SKM-1 (cell line): ENCODE data around the gene TTC17.
"Not testable (repeated sequence)": the region's sequence is repeated elsewhere in the genome, so short reads cannot be mapped to it uniquely, and the experiment has no call there.

ENCODE experiments used
- DNase-seq: peaks from one replicate; lab custom pipeline; 2025; ENCODE audit not compliant: unreplicated experiment; lab: John Stamatoyannopoulos, UW

Gene TTC17

GRCh38 chr11:43447151-43447550 is 88.4 kb downstream of the TTC17 start:
- no peak for DNase-seq

GRCh38 chr11:43458486-43458885 is 99.8 kb downstream of the TTC17 start:
- DNase-seq: no peak

GRCh38 chr11:43459246-43459645 is 100.5 kb downstream of the TTC17 start:
- no peak for DNase-seq

DNA sequence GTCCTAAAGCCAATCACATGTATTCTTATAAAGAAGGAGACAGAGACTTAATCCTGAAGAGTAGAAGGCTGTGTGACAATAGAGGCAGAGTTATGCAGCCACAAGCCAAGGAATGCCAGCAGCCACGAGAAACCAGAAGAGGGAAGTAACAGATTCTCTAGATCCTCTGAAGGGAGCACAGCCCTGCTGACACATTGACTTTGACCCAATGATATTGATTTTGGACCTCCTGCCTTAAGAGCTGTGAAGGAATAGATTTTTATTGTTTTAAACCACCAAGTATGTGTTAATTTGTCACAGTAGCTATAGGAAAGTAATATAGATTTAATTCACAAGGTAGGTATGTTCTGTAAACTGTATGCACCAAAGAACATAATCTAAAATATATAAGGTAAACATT is 103.6 kb downstream of the TTC17 start:
- DNase-seq: no peak

GRCh38 chr11:43467958-43468357 is 109.2 kb downstream of the TTC17 start:
- no peak for DNase-seq

DNA sequence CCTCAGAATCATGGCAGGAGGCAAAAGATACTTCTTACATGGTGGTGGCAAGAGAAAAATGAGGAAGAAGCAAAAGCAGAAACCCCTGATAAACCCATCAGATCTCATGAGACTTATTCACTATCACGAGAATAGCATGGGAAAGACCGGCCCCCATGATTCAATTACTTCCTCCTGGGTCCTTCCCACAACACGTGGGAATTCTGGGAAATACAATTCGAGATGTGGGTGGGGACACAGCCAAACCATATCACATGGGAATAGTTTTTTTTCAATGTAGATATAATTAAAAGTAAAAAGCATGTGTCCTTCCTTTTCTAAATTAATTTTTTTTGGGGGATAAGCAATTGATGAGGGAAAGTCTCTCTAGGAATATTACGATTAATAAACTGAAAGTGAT is 118.8 kb downstream of the TTC17 start:
- not testable (repeated sequence) for DNase-seq

DNA sequence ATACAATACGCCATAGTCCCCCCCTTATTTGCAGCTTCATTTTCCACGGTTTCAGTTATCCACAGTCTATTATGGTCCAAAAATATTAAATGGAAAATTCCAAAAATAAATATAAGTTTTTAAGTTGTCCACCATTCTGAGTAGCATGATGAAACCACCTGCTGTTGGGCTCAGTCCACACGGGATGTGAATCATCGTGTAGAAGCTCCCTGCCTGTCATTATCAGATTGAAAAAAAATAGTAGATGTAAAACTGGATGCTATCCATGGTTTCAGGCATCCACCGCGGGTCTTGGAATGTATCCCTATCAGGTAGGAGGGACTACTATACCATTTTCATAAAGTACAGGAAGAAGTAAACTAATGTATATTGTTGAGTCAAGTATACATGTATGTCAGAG is 127.4 kb downstream of the TTC17 start:
- DNase-seq: no peak

GRCh38 chr11:43489869-43490465 is 131.2 kb downstream of the TTC17 start:
- DNase-seq: no peak

GRCh38 chr11:43492701-43493100 is 134.0 kb downstream of the TTC17 start:
- no peak for DNase-seq

DNA sequence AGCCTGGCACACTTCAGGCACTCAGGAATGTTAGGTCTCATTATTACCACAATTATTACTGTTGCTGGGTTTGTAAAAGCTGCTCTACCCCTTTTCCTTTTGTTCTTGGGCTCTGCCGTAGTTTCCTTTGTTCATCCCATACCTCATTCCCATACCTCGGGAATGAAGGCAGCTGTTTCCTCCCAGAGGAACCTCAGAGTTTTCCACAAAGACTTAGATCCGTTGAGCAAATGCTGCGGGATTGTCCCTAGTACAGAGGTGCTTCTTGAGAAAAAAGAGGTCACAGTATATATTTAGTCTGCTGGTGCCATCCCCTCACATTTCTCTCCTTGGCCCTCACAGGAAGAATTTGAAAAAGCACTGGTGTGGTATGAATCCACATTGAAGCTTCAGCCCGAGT is 134.7 kb downstream of the TTC17 start:
- DNase-seq: no peak

- DNase-seq: no peak
Observed at GRCh38 chr11:43497144-43497543, 138.4 kb downstream of the TTC17 start.

DNA sequence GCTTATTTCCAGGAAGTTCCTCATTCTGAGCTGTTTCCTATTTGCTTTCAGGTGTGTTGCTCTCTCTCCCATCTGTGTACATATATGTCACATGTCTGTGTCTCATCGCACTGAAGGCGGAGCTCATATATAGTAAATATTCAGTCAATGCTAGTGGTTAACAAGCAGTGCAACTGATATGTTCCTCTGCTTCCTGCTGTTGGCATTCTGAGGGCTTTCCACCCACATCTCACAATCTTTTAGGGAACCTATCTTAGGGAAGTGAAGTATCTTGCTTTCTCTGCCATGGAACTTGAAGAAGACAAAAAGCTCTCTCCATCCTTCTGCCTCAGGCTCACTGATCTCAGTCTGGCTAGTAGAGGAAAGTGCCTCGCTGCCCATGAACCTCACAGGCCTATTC is 139.8 kb downstream of the TTC17 start:
- no peak for DNase-seq

- no peak for DNase-seq
Observed at GRCh38 chr11:43503417-43503816, 144.7 kb downstream of the TTC17 start.

DNA sequence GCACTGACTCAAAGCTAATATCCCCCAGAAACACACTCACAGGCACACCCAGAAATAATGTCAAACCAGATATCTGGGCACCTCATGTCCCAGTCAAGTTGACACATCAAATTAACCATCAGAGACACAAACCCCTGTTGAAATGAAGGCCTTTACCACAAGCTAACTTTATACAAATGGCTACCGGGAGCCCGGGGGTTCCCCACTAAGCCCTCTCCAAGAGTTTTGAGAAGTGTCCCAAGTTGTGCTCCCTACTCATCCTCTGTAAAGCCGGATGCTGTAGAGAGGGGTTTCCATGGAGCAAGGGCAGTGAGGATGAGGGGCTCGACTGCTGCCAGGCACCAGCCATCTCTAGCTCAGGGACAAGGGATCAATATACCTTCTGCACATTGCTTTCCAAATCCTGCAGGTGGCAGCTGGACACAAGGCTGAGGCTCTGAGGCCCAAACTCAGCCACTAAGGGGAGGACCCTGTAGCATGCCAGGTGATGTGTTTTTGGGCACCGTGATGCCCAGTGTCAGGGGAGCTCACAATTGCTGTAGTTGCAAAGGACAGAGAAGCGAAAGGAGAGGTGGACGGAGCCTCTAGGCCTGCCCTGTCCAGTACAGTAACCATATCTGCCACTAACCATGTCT is 145.7 kb downstream of the TTC17 start:
- no peak for DNase-seq

- DNase-seq: no peak
Observed at GRCh38 chr11:43505171-43505570, 146.5 kb downstream of the TTC17 start.

DNA sequence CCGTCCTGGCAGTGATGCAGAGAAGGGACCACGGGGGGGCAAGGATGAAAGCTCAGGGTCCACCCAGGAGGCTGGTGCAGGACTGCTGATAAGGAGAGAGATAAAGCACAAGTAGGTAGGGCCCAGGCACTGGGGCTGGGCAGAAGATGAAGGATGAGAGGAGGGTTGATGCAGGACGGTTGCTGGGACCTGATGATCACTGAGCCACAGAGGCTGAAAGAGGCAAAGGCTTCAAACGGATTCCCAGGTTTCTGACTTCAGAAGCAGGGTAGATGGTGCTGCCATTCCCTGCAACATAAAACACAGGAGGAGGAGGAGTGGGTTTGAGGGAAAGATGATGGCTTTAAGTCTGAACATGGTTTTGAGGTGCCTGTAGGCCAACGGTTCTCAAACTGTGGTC is 148.5 kb downstream of the TTC17 start:
- no peak for DNase-seq

GRCh38 chr11:43508511-43508918 is 149.8 kb downstream of the TTC17 start:
- no peak for DNase-seq

DNA sequence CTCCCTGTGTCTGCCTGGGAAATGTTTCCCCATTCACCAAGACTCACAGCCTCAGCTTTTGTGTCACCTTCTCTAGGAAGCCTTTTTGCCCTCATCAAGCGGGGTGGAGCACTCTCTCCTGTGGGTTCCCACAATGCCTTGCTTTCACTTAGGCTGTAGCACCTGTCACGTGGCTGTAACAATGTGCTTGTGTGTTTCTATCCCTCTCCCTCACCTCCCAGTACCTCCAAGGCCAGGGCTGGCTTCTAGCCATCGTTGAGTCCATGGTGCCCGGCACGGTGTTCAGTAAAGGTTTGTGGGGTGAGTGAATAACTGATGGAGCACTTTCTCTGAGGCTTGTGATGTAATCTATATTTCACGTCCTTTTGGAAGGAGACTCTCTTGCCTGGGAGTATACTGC is 153.2 kb downstream of the TTC17 start:
- no peak for DNase-seq

GRCh38 chr11:43515090-43515489 is 156.4 kb downstream of the TTC17 start:
- no peak for DNase-seq

GRCh38 chr11:43516316-43516850 is 157.7 kb downstream of the TTC17 start:
- no peak for DNase-seq

DNA sequence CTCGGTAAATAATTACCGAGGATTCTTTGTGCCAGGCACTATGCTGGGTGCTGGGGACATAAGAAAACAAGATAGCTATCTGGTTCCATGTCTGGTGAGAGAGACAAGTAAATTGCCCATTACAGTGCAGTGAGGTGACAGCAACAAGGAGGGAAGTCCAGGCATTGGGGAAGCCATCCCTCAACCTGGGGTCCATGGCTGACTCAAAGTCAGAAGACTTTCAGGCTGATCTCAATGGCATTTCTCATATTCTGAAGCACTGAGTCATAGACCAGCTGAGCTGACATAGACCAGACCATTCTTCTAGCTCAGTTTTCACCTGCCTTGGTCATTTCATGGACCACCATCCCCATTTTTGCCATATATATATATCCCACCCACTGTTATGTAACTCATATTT is 158.8 kb downstream of the TTC17 start:
- DNase-seq: no peak

DNA sequence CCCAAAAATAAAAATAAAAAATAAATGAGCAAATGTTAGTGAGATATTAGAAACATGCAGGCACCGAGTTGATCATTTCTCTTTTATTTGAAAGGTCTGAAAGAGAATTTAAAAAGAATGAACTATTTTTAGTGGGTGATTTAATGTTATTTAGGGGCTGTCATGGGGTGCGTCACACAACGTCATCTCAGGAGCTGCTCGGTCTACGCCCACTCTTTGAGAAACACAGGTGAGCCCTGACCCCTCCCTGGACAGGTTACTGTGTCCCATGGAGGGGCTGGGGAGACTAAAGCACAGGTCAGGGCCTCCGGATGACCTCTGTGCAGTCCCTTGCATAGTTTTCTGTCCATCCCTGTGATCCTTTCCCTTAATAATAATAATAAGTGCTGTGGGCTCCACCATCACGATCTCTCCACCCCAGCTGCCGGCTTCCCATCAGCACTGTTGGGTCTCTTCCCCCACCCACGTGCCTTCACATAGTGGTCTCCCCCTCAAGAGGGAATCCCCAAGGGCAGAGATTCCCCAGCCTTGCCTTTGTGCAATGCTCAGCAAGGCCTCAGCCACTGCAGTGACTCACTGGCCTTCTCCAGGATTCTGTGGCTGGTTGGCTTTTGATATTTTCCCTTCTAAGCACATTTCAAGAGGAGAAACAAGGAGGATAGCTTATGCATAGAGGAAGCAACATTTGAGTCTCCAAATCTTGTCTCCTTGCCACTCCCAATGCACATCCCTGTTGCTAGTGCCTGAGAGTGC is 159.9 kb downstream of the TTC17 start:
- DNase-seq: no peak
